H9 (cell line): ENCODE measurements around the gene AP4E1. TPM values are rescaled to one million over a fixed set of nuclear protein-coding genes. Genes with fewer than 3 reads are reported as not detected.

ENCODE experiments used
- DNase-seq: peaks from one replicate; pipeline ENCODE4 v3.0.0-alpha.2; 2017
- H2AFZ ChIP-seq: one replicate; pipeline ENCODE4 v1.6.1; 2013; ENCODE audit warnings: mild to moderate bottlenecking, low read length, control low read depth, moderate library complexity
- H2AK5ac ChIP-seq: 2 replicates; pipeline ENCODE4 v1.6.1; 2013; ENCODE audit warnings: low read length, control low read depth, mixed read lengths; ENCODE audit not compliant: insufficient read length
- H2BK120ac ChIP-seq: one replicate; pipeline ENCODE4 v1.6.1; 2013; ENCODE audit warnings: low read depth, mild to moderate bottlenecking, low read length, control low read depth, inconsistent platforms; ENCODE audit not compliant: poor library complexity, severe bottlenecking
- H2BK12ac ChIP-seq: 2 replicates; pipeline ENCODE4 v1.6.1; 2013; ENCODE audit warnings: low read length, control low read depth, mixed read lengths, low read depth; ENCODE audit not compliant: insufficient read length
- H2BK15ac ChIP-seq: 2 replicates; pipeline ENCODE4 v1.6.1; 2013; ENCODE audit warnings: low read depth, low read length, control low read depth
- H2BK20ac ChIP-seq: one replicate; pipeline ENCODE4 v1.6.1; 2013; ENCODE audit warnings: low read depth, mild to moderate bottlenecking, low read length, control low read depth, inconsistent platforms; ENCODE audit not compliant: poor library complexity, severe bottlenecking
- H2BK5ac ChIP-seq: 2 replicates; pipeline ENCODE4 v1.6.1; 2013; ENCODE audit warnings: low read length, control low read depth, mixed read lengths; ENCODE audit not compliant: insufficient read length
- H3K14ac ChIP-seq: 2 replicates; pipeline ENCODE4 v1.6.1; 2013; ENCODE audit warnings: low read length, control low read depth; ENCODE audit not compliant: insufficient read depth
- H3K18ac ChIP-seq: 2 replicates; pipeline ENCODE4 v1.6.1; 2013; ENCODE audit warnings: low read depth, mild to moderate bottlenecking, mixed read lengths, low read length, control low read depth; ENCODE audit not compliant: insufficient read length
- H3K23ac ChIP-seq: 2 replicates; pipeline ENCODE4 v1.6.1; 2013; ENCODE audit warnings: low read length, control low read depth, mixed read lengths, low read depth; ENCODE audit not compliant: insufficient read length
- H3K23me2 ChIP-seq: 2 replicates; pipeline ENCODE4 v1.6.1; 2013; ENCODE audit warnings: low read depth, mild to moderate bottlenecking, mixed read lengths, low read length, control low read depth; ENCODE audit not compliant: insufficient read length, poor library complexity, severe bottlenecking
- H3K27ac ChIP-seq: 2 replicates; pipeline ENCODE4 v1.5.1; 2013; ENCODE audit warnings: low read length, control low read depth, mixed read lengths, low read depth; ENCODE audit not compliant: insufficient read length
- H3K27me3 ChIP-seq: 2 replicates; pipeline ENCODE4 v1.6.1; 2013; ENCODE audit warnings: low read length, control low read depth, inconsistent platforms; ENCODE audit not compliant: insufficient read depth
- H3K4ac ChIP-seq: 2 replicates; pipeline ENCODE4 v1.6.1; 2013; ENCODE audit warnings: low read depth, mild to moderate bottlenecking, control low read depth, inconsistent platforms, low read length, moderate library complexity
- H3K4me1 ChIP-seq: 2 replicates; pipeline ENCODE4 v1.6.1; 2013; ENCODE audit warnings: low read length, control low read depth, inconsistent platforms; ENCODE audit not compliant: insufficient read depth
- H3K4me2 ChIP-seq: 2 replicates; pipeline ENCODE4 v1.6.1; 2013; ENCODE audit warnings: low read length, control low read depth, mixed read lengths; ENCODE audit not compliant: insufficient read length, insufficient read depth
- H3K56ac ChIP-seq: 2 replicates; pipeline ENCODE4 v1.6.1; 2013; ENCODE audit warnings: low read depth, mild to moderate bottlenecking, mixed read lengths, low read length, control low read depth; ENCODE audit not compliant: insufficient read length
- H3K79me1 ChIP-seq: 2 replicates; pipeline ENCODE4 v1.6.1; 2013; ENCODE audit warnings: low read depth, mild to moderate bottlenecking, moderate library complexity, low read length, control low read depth, inconsistent platforms; ENCODE audit not compliant: insufficient read depth, poor library complexity, severe bottlenecking
- H3K79me2 ChIP-seq: 2 replicates; pipeline ENCODE4 v1.6.1; 2013; ENCODE audit warnings: low read length, control low read depth, inconsistent platforms; ENCODE audit not compliant: insufficient read depth
- H3K9ac ChIP-seq: 2 replicates; pipeline ENCODE4 v1.6.1; 2013; ENCODE audit warnings: low read length, control low read depth, mixed read lengths; ENCODE audit not compliant: insufficient read length; ENCODE audit errors: extremely low read depth
- H3K9me3 ChIP-seq: one replicate; pipeline ENCODE4 v1.6.1; 2013; ENCODE audit warnings: low read depth, low read length, inconsistent platforms; ENCODE audit not compliant: control insufficient read depth
- H3T11ph ChIP-seq: one replicate; pipeline ENCODE4 v1.6.1; 2013; ENCODE audit warnings: mild to moderate bottlenecking, low read length, control low read depth, inconsistent platforms
- H4K20me1 ChIP-seq: one replicate; pipeline ENCODE4 v1.6.1; 2013; ENCODE audit not compliant: control insufficient read depth, insufficient read length, insufficient read depth
- H4K5ac ChIP-seq: 2 replicates; pipeline ENCODE4 v1.6.1; 2013; ENCODE audit warnings: low read depth, mild to moderate bottlenecking, mixed read lengths, low read length, control low read depth; ENCODE audit not compliant: insufficient read length
- H4K8ac ChIP-seq: replicated peaks from 2 replicates; pipeline ENCODE4 v1.6.1; 2013; ENCODE audit warnings: low read length, control low read depth, mixed read lengths, low read depth; ENCODE audit not compliant: insufficient read length
- H4K91ac ChIP-seq: 2 replicates; pipeline ENCODE4 v1.6.1; 2013; ENCODE audit warnings: low read depth, mild to moderate bottlenecking, moderate library complexity, mixed read lengths, low read length, control low read depth; ENCODE audit not compliant: insufficient read length
- H3K27ac Mint-ChIP-seq, 3 experiments: 2 replicates in 2 of 3; 3 replicates in 1 of 3; pipeline ENCODE4 v1.8.0; 2020 to 2021; ENCODE audit warnings: mixed read lengths in 3 of 3, mild to moderate bottlenecking in 1 of 3, moderate library complexity in 1 of 3
- H3K27me3 Mint-ChIP-seq: 2 replicates; pipeline ENCODE4 v1.8.0; 2021; ENCODE audit warnings: low read depth, mild to moderate bottlenecking, moderate library complexity, mixed read lengths
- H3K36me3 Mint-ChIP-seq, 3 experiments: 2 replicates in 2 of 3; 3 replicates in 1 of 3; pipeline ENCODE4 v1.8.0; 2020 to 2021; ENCODE audit warnings: low read depth in 3 of 3, mixed read lengths in 3 of 3; ENCODE audit not compliant: insufficient read depth in 1 of 3
- H3K4me1 Mint-ChIP-seq, 2 experiments: 2 replicates each; pipeline ENCODE4 v1.8.0; 2020; ENCODE audit warnings: mixed read lengths in 2 of 2
- H3K4me3 Mint-ChIP-seq, 2 experiments: 2 replicates in 1 of 2; 3 replicates in 1 of 2; pipeline ENCODE4 v1.8.0; 2020 to 2021; ENCODE audit warnings: mild to moderate bottlenecking in 2 of 2, mixed read lengths in 2 of 2, moderate library complexity in 1 of 2
- H3K9me3 Mint-ChIP-seq, 2 experiments: 2 replicates in 1 of 2; 3 replicates in 1 of 2; pipeline ENCODE4 v1.8.0; 2020; ENCODE audit warnings: mild to moderate bottlenecking in 2 of 2, mixed read lengths in 2 of 2, moderate library complexity in 1 of 2
- CTCF ChIP-seq: fragments of 200-600 bp; sonication (generic); conservative IDR thresholded peaks from 3 replicates; pipeline ENCODE4 v1.8.0; 2021; ENCODE audit warnings: antibody characterized with exemption, mild to moderate bottlenecking
- WGBS: extraction: QIAGEN DNeasy Blood & Tissue Kit; methylation state at CpG from one replicate; pipeline ENCODE4 v1.1.7; 2013; ENCODE audit warnings: missing lambda C conversion rate, low lambda C conversion rate, mixed read lengths; ENCODE audit not compliant: insufficient read length; ENCODE audit errors: extremely low coverage; 5-methylcytosine and 5-hydroxymethylcytosine counted together
- total RNA-seq: library from RNA; stranded (reverse); gene quantifications from 2 replicates; pipeline ENCODE4 v1.2.1, GENCODE V29; 2021

AP4E1 gene
- total RNA-seq, 1 experiment from 2014 or later, result 13.8 TPM

- H2BK20ac ChIP-seq, result no peak overlapping the region
These were observed 145.1 kb downstream of the AP4E1 start for GRCh38 chr15:51053571-51053970.

More at GRCh38 chr15:51053571-51053970, 145.1 kb downstream of the AP4E1 start:
- H3K9me3 ChIP-seq, result no peaks in the 10 kb centered on the region
- no peak overlapping the region for H3K9ac ChIP-seq
- H2BK120ac ChIP-seq, result no peak overlapping the region
- no peak overlapping the region for H2BK5ac ChIP-seq
- no peak overlapping the region for H4K5ac ChIP-seq
- H2BK12ac ChIP-seq, result no peak overlapping the region
- no peaks in the 10 kb centered on the region for H3K23me2 ChIP-seq
- Mint-ChIP-seq H3K27ac (no peak overlapping the region; a peak in 1 of 7 replicates), H3K4me3 (no peak overlapping the region), H3K4me1 (peaks cover 14 to 21% of the 10 kb centered on the region in 2 experiments), H3K9me3 (no peaks in the 10 kb centered on the region; a peak in 1 of 5 replicates), H3K27me3 (no peaks in the 10 kb centered on the region), H3K36me3 (peaks cover 0 to 2% (median 0%) of the 10 kb centered on the region in 3 experiments; a peak in 1 of 7 replicates)
- H3K14ac ChIP-seq, result no peak overlapping the region
- no peak overlapping the region for H2AFZ ChIP-seq
- H3K79me2 ChIP-seq, result no peaks in the 10 kb centered on the region
- no peak overlapping the region for H3K56ac ChIP-seq
- no peak for TF ChIP-seq CTCF
- no peak overlapping the region for H2AK5ac ChIP-seq
- H3K4me1 ChIP-seq, result peaks cover 3% of the 10 kb centered on the region; the same call in 1 of the 2 replicates
- no peak overlapping the region for H3K27ac ChIP-seq
- H3T11ph ChIP-seq, result no peak overlapping the region
- no peak overlapping the region for H3K18ac ChIP-seq
- no peak overlapping the region for H2BK15ac ChIP-seq
- WGBS, result no CpG with 5 or more reads among the region's 1 CpG
- no peaks in the 10 kb centered on the region for H3K27me3 ChIP-seq
- H4K91ac ChIP-seq, result no peak overlapping the region
- no peak overlapping the region for H3K4me2 ChIP-seq
- H3K23ac ChIP-seq, result no peak overlapping the region
- no peak overlapping the region for H4K8ac ChIP-seq
- H4K20me1 ChIP-seq, result no peaks in the 10 kb centered on the region
- H3K79me1 ChIP-seq, result no peaks in the 10 kb centered on the region
- H3K4ac ChIP-seq, result no peak overlapping the region
- no peak for DNase-seq
